Choroid plexus epithelial cell (primary cell): ENCODE measurements around the gene MYOCOS.
"Not testable (repeated sequence)": the region's sequence is repeated elsewhere in the genome, so short reads cannot be mapped to it uniquely, and the experiment has no call there.

ENCODE experiments used
- DNase-seq: peaks from one replicate; pipeline ENCODE4 v3.0.0-alpha.2; 2010; ENCODE audit warnings: low read depth
- H3K4me3 ChIP-seq: 2 replicates; pipeline ENCODE4 v1.5.1; 2011; ENCODE audit warnings: low read depth, mild to moderate bottlenecking, control low read depth, low read length, moderate library complexity
- TF ChIP-seq, protein P1 (sequence below): conservative IDR thresholded peaks from 2 replicates; pipeline ENCODE4 v1.5.1; 2011; ENCODE audit warnings: low read depth, mild to moderate bottlenecking, control low read depth, inconsistent platforms, low read length, moderate library complexity

MYOCOS gene

DNA sequence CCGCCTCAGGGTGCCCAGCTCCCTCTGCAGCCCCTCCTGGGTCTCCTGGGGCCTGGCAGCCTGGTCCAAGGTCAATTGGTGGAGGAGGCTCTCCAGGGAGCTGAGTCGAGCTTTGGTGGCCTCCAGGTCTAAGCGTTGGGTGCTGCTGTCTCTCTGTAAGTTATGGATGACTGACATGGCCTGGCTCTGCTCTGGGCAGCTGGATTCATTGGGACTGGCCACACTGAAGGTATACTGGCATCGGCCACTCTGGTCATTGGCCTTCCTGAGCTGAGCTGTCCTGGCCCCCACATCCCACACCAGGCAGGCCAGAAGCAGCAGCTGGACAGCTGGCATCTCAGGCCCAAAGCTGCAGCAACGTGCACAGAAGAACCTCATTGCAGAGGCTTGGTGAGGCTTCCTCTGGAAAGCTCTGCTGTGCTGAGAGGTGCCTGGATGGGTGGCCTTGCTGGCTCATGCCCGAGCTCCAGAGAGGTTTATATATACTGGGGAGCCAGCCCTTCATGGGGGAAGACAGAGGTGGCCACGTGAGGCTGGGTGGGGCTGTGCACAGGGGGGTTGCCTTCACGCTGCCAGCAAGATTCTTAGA lies 30.3 kb downstream of the MYOCOS start, which contains the start of gene MYOC:
Gene MYOC, minus strand, starts transcription at position 455 of the 589 bp plus-strand sequence. Its CDS starts 77 bp downstream, at position 378.
- DNase-seq, result no peak
- TF ChIP-seq, protein P1, sequence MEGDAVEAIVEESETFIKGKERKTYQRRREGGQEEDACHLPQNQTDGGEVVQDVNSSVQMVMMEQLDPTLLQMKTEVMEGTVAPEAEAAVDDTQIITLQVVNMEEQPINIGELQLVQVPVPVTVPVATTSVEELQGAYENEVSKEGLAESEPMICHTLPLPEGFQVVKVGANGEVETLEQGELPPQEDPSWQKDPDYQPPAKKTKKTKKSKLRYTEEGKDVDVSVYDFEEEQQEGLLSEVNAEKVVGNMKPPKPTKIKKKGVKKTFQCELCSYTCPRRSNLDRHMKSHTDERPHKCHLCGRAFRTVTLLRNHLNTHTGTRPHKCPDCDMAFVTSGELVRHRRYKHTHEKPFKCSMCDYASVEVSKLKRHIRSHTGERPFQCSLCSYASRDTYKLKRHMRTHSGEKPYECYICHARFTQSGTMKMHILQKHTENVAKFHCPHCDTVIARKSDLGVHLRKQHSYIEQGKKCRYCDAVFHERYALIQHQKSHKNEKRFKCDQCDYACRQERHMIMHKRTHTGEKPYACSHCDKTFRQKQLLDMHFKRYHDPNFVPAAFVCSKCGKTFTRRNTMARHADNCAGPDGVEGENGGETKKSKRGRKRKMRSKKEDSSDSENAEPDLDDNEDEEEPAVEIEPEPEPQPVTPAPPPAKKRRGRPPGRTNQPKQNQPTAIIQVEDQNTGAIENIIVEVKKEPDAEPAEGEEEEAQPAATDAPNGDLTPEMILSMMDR, result no peak
- H3K4me3 ChIP-seq, result no peak within 1 kb of the TSS

DNA sequence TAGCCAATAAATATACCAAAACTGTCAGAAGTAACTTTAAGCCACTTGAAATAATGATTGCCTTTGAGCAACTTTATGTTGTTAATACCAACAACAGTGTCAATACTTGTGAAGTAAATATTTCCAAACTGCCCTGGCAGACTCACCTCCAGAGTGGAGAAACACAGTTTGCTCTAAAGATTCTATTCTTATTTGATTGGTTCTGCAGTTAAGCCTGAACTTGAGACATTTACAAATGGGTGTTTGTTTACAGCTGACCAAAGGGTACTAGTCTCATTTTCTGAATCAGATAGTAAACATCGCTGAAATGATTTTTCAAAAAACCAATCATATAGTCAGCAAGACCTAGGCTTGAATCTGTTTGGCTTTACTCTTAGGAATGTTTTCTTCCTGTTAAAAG lies 31.8 kb downstream of the MYOCOS start:
- DNase-seq, result no peak
- TF ChIP-seq, protein P1, result no peak
- H3K4me3 ChIP-seq, result no peak overlapping the region

DNA sequence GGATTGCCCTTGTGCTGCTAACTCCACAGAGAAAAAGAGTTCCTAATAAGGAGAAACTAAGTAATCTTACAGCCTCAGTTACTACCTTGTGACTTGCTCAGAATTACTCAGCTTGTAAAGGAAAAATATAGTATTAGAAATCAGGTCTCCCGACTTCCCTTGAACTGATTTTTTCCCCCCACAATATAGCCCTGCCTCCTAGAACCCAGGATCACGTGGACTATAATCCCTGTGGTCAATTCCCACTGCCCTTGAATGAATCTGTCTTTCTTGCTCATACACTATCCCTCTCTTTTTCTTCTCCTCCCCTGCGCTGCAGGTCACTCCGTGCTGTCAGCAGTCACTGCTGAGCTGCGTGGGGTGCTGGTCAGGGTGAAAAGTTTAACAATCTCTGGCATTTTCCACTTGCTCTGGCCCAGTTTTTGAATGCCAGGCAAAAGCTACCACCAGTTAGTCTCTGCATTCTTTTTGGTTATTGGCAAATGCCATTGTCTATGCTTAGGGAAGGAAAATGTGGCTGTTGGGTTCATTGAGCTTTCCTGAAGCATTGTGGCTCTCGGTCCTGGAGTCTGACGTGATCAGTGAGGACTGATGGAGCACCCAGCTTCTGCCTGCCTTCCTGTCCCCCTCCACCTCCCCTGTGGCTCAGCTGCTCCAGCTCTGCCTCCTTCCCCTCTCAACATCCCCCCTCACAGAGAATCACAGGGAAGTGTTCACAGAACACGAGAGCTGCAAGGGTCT lies 32.3 kb downstream of the MYOCOS start:
- peak; percentile 54 for DNase-seq
- TF ChIP-seq, protein P1, result no peak
- no peak overlapping the region for H3K4me3 ChIP-seq

DNA sequence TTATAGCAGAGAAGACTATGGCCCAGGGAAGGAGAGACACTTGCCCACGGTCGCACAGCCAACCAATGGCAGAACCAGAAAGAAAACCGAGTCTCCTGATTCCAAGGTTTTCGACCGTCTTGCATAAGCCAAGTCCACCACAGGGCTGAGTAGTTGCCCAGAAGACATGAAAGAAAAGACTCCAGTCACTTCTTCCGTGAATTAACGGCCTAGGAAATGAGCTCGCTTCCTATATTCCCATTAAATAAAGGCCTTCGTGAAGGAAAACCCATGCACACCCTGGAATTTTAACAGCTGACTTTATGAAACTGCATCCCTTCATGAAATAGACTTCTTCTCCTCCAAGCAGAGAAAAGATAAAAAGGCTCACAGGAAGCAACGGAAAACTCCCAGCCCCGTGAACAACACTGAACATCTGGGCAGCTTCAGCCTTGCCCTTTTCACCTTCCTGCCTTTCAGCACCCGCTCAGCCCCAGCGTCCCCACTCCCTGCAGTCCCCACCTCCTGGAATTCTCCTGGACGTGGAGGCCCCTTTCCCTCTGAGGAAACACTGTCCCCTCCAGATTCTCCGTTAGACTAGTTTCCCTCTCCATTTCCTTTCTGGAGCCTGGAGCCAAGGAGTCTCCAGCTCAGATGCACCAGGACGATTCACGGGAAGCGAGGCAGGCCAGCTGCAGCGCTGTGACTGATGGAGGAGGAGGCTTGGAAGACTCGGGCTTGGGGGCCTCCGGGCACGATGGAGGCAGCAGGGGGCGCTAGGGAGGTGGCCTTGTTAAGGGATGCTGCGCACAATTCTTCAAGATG lies 33.1 kb downstream of the MYOCOS start:
- H3K4me3 ChIP-seq, result peak overlapping the region; percentile 11
- TF ChIP-seq, protein P1, result peak; percentile 90
- DNase-seq, result peak; percentile 80

DNA sequence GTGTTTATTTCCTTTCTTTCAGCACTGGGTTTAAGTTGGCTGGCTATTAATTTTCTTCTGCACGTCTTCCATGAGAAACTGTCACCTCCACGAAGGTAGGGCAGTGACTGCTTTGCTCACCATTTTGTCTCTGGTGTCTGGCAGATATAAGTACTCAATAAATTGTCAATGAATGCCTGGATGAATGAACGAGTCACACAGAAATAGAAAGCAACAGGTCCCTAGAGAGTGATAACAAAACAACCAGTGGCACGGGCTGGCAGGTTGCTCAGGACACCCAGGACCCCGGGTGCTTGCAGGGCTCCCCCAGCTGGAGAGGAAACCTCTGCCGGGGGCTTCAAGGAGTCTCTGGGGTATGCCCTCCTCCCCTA lies 33.7 kb downstream of the MYOCOS start:
- TF ChIP-seq, protein P1, result no peak
- no peak overlapping the region for H3K4me3 ChIP-seq
- no peak for DNase-seq

DNA sequence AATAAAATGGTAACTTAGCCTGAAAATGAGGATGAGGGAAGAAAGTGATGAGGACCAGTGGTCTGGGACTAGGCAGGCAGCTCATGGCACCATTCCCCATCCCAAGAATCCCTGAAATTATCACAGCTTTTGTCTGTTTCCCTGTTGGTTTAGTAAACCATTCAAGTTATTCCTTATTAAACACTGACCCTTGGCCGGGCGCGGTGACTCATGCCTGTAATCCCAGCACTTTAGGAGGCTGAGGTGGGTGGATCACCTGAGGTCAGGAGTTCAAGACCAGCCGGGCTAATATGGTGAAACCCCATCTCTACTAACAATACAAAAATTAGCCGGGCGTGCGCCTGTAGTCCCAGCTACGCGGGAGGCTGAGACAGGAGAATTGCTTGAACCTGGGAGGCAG lies 34.2 kb downstream of the MYOCOS start:
- not testable (repeated sequence) for H3K4me3 ChIP-seq, DNase-seq

DNA sequence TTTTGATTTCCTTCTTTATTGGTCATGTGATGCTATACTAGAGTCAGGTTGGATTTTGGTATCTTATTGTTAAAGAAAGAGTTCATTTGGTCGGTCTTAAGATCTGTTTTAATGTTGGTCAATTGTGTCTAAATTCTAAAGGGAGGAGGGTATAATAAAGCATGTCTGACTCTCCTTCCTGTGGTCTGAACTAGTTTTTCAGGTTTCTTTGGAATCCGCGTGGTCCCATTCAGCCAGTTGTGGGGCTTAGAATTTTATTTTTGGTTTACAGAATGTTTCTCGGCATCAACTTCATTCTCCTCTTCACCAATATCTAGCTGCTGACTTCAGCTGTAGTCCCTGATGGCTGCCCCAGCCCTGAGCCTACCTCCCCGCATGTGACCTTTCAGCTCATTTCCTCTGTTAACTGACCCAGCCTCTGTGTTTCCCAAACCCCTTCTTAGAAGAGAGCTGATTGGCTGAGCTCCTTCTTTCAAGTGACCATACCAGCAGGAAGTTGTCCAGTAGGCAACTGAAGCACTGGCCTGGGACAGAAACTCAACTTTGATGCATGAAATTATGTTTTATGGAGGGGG lies 39.1 kb downstream of the MYOCOS start:
- H3K4me3 ChIP-seq, result no peak overlapping the region
- no peak for DNase-seq
- TF ChIP-seq, protein P1, result no peak
